Measurements from ENCODE around the gene FBLL1.
"Not testable (repeated sequence)": the region's sequence is repeated elsewhere in the genome, so short reads cannot be mapped to it uniquely, and the experiment has no call there.

The FBLL1 gene

GRCh38 chr5:168530621-168531150 lies 1.6 kb downstream of the FBLL1 start:
- H3K18ac ChIP-seq (ENCODE audit: low read length): no peak overlapping the region
- peaks cover 4 to 6% of the 10 kb centered on the region in 2 donors for H3K9me3 ChIP-seq (replicated peaks in 1 of 2; ENCODE audit: control insufficient read depth in 2 of 2, insufficient read depth in 1 of 2, low read depth in 1 of 2, low read length in 2 of 2)
- no peak overlapping the region for H4K91ac ChIP-seq (ENCODE audit: low read depth, low read length, poor library complexity)
- H2BK5ac ChIP-seq (ENCODE audit: low read length): no peak overlapping the region
- no CpG with 5 or more reads among the region's 4 CpGs for WGBS, 2 donors (ENCODE audit: extremely low coverage in 2 of 2, insufficient read length in 2 of 2, insufficient replicate concordance in 1 of 2)
- H3K4ac ChIP-seq (ENCODE audit: low read length): no peak overlapping the region
- H3K36me3 ChIP-seq (replicated peaks in 1 of 2; ENCODE audit: control insufficient read depth in 2 of 2, insufficient read depth in 2 of 2, low read length in 2 of 2): no peaks in the 10 kb centered on the region
- peaks cover 0 to 6% of the 10 kb centered on the region in 2 donors for H3K4me1 ChIP-seq (ENCODE audit: control insufficient read depth in 2 of 2, insufficient read depth in 1 of 2, low read depth in 1 of 2, low read length in 2 of 2)
- no peak overlapping the region for H2AK5ac ChIP-seq (ENCODE audit: low read depth, low read length)
- peaks cover 4% of the 10 kb centered on the region for H3K79me1 ChIP-seq (ENCODE audit: low read depth, low read length)
- H3K4me3 ChIP-seq (ENCODE audit: low read length in 2 of 2): no peak overlapping the region
- DNase-seq (ENCODE audit: low spot score): no peak
- peaks cover 0 to 12% (median 6%) of the 10 kb centered on the region in 3 experiments for H3K27me3 ChIP-seq (ENCODE audit: control insufficient read depth in 3 of 3, insufficient read depth in 3 of 3, low read depth in 1 of 3, low read length in 3 of 3)
- no peak overlapping the region for H3K23ac ChIP-seq (ENCODE audit: low read depth, low read length, poor library complexity)
- H3K9ac ChIP-seq (ENCODE audit: low read depth, low read length, poor library complexity): no peak overlapping the region
- H3K14ac ChIP-seq (ENCODE audit: low read length): no peak overlapping the region
- no peak overlapping the region for H2AFZ ChIP-seq (ENCODE audit: low read length)
- H2BK15ac ChIP-seq (ENCODE audit: low read length): no peak overlapping the region
- no peak overlapping the region for H2BK120ac ChIP-seq (ENCODE audit: low read depth, low read length)
- no peak overlapping the region for H3K4me2 ChIP-seq (ENCODE audit: insufficient read depth, low read length, poor library complexity, severe bottlenecking)
- H4K8ac ChIP-seq (ENCODE audit: low read depth, low read length): no peak overlapping the region
- no peak overlapping the region for H2BK12ac ChIP-seq (ENCODE audit: low read length)
- H3K27ac ChIP-seq (replicated peaks; ENCODE audit: low read length): no peak overlapping the region

DNA sequence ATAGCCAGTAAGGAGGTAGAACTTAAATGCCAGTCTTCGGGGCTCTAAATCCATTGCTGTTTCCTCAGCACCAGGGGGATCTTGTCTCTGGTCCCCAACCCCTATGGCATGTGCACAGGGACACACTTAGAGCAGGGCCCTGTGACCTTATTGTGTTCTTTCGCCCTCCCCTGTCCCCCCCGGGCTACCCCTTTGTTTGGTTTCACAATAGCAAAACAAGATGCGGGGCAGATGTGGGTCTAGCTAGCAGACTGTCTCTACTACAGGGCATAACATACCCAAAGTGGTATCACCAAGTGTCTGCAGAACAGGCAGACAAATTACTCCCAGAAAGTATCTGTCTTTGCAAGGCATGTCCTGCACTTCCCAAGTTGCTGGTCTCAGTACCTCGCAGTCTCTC lies 2.1 kb downstream of the FBLL1 start:
- H3K18ac ChIP-seq (ENCODE audit: low read length): no peak overlapping the region
- no peak overlapping the region for H3K4me3 ChIP-seq (ENCODE audit: low read length in 2 of 2)
- H3K79me1 ChIP-seq (ENCODE audit: low read depth, low read length): peaks cover 4% of the 10 kb centered on the region
- no peak overlapping the region for H2BK120ac ChIP-seq (ENCODE audit: low read depth, low read length)
- no peak overlapping the region for H3K23ac ChIP-seq (ENCODE audit: low read depth, low read length, poor library complexity)
- H3K27me3 ChIP-seq (ENCODE audit: control insufficient read depth in 3 of 3, insufficient read depth in 3 of 3, low read depth in 1 of 3, low read length in 3 of 3): peaks cover 0 to 12% (median 6%) of the 10 kb centered on the region in 3 experiments
- H2BK12ac ChIP-seq (ENCODE audit: low read length): no peak overlapping the region
- WGBS, 2 donors (ENCODE audit: extremely low coverage in 2 of 2, insufficient read length in 2 of 2, insufficient replicate concordance in 1 of 2): no CpG with 5 or more reads among the region's 5 CpGs
- no peak overlapping the region for H4K91ac ChIP-seq (ENCODE audit: low read depth, low read length, poor library complexity)
- H4K8ac ChIP-seq (ENCODE audit: low read depth, low read length): no peak overlapping the region
- no peak overlapping the region for H2AFZ ChIP-seq (ENCODE audit: low read length)
- peaks cover 0 to 6% of the 10 kb centered on the region in 2 donors for H3K4me1 ChIP-seq (ENCODE audit: control insufficient read depth in 2 of 2, insufficient read depth in 1 of 2, low read depth in 1 of 2, low read length in 2 of 2)
- no peak overlapping the region for H2AK5ac ChIP-seq (ENCODE audit: low read depth, low read length)
- H3K4ac ChIP-seq (ENCODE audit: low read length): no peak overlapping the region
- no peak overlapping the region for H2BK5ac ChIP-seq (ENCODE audit: low read length)
- no peak overlapping the region for H3K14ac ChIP-seq (ENCODE audit: low read length)
- peaks cover 4 to 6% of the 10 kb centered on the region in 2 donors for H3K9me3 ChIP-seq (replicated peaks in 1 of 2; ENCODE audit: control insufficient read depth in 2 of 2, insufficient read depth in 1 of 2, low read depth in 1 of 2, low read length in 2 of 2)
- H3K4me2 ChIP-seq (ENCODE audit: insufficient read depth, low read length, poor library complexity, severe bottlenecking): no peak overlapping the region
- no peak overlapping the region for H2BK15ac ChIP-seq (ENCODE audit: low read length)
- H3K27ac ChIP-seq (replicated peaks; ENCODE audit: low read length): no peak overlapping the region
- DNase-seq (ENCODE audit: low spot score): no peak
- no peak overlapping the region for H3K9ac ChIP-seq (ENCODE audit: low read depth, low read length, poor library complexity)
- H3K36me3 ChIP-seq (replicated peaks in 1 of 2; ENCODE audit: control insufficient read depth in 2 of 2, insufficient read depth in 2 of 2, low read length in 2 of 2): no peaks in the 10 kb centered on the region

DNA sequence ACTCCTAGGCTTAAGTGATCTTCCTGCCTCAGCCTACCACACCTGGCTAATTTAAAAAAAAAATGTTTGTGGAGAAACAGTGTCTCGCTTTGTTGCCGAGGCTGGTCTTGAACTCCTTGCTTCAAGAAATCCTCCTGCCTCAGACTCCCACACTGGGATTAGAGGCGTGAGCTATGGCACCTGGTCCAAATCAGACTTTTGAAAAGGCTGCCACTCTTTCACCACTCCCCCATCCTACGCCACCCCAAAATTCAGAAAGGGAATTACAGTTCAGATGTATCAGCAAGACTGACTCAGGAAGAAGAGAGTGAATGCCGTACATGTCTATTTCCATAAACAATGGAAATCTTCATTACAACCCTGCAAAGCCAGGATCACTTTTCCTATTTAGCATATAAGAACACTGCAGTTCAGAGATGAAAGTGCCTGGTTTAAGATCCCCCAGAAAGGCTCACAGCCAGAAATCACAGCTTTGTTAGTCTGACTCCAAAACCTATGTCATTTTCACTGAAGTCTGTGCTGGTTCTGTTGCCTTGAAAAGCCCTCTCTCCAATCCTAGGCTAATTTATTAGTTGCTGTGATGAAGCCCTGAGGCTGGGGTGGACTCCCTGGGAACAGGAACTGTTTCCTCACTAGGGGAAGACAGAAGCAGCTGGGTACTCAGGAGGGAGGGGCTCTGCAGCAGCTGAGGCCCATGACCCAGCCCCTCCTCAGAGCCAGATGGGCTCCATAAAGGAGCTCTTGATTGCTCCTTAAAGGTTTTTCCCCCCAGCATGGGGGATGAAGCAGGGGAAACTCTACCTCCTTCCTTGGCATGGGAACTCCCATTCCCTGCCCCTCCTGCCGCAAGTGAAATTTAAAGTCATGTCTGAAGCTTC lies 3.1 kb downstream of the FBLL1 start:
- H4K8ac ChIP-seq (ENCODE audit: low read depth, low read length): no peak overlapping the region
- no peak overlapping the region for H3K18ac ChIP-seq (ENCODE audit: low read length)
- H4K91ac ChIP-seq (ENCODE audit: low read depth, low read length, poor library complexity): no peak overlapping the region
- H2BK12ac ChIP-seq (ENCODE audit: low read length): no peak overlapping the region
- peaks cover 0 to 12% (median 6%) of the 10 kb centered on the region in 3 experiments for H3K27me3 ChIP-seq (ENCODE audit: control insufficient read depth in 3 of 3, insufficient read depth in 3 of 3, low read depth in 1 of 3, low read length in 3 of 3)
- peaks cover 4% of the 10 kb centered on the region for H3K79me1 ChIP-seq (ENCODE audit: low read depth, low read length)
- no peaks in the 10 kb centered on the region for H3K36me3 ChIP-seq (replicated peaks in 1 of 2; ENCODE audit: control insufficient read depth in 2 of 2, insufficient read depth in 2 of 2, low read length in 2 of 2)
- H3K27ac ChIP-seq (replicated peaks; ENCODE audit: low read length): no peak overlapping the region
- no peak overlapping the region for H3K4me3 ChIP-seq (ENCODE audit: low read length in 2 of 2)
- H3K9ac ChIP-seq (ENCODE audit: low read depth, low read length, poor library complexity): no peak overlapping the region
- peaks cover 4 to 6% of the 10 kb centered on the region in 2 donors for H3K9me3 ChIP-seq (replicated peaks in 1 of 2; ENCODE audit: control insufficient read depth in 2 of 2, insufficient read depth in 1 of 2, low read depth in 1 of 2, low read length in 2 of 2)
- no peak overlapping the region for H2BK15ac ChIP-seq (ENCODE audit: low read length)
- no peak overlapping the region for H3K14ac ChIP-seq (ENCODE audit: low read length)
- WGBS, 2 donors (ENCODE audit: extremely low coverage in 2 of 2, insufficient read length in 2 of 2, insufficient replicate concordance in 1 of 2): no CpG with 5 or more reads among the region's 6 CpGs
- no peak overlapping the region for H3K4me2 ChIP-seq (ENCODE audit: insufficient read depth, low read length, poor library complexity, severe bottlenecking)
- H2AFZ ChIP-seq (ENCODE audit: low read length): no peak overlapping the region
- no peak overlapping the region for H3K23ac ChIP-seq (ENCODE audit: low read depth, low read length, poor library complexity)
- no peak overlapping the region for H2AK5ac ChIP-seq (ENCODE audit: low read depth, low read length)
- no peak overlapping the region for H2BK5ac ChIP-seq (ENCODE audit: low read length)
- H2BK120ac ChIP-seq (ENCODE audit: low read depth, low read length): no peak overlapping the region
- H3K4ac ChIP-seq (ENCODE audit: low read length): no peak overlapping the region
- no peak for DNase-seq (ENCODE audit: low spot score)
- H3K4me1 ChIP-seq (ENCODE audit: control insufficient read depth in 2 of 2, insufficient read depth in 1 of 2, low read depth in 1 of 2, low read length in 2 of 2): peaks cover 0 to 6% of the 10 kb centered on the region in 2 donors

- H2AK5ac ChIP-seq (ENCODE audit: low read depth, low read length); H2BK12ac ChIP-seq (ENCODE audit: low read length); H3K23ac ChIP-seq (ENCODE audit: low read depth, low read length, poor library complexity); H3K79me1 ChIP-seq (ENCODE audit: low read depth, low read length); H4K8ac ChIP-seq (ENCODE audit: low read depth, low read length); H2BK15ac ChIP-seq (ENCODE audit: low read length); H3K27me3 ChIP-seq (ENCODE audit: control insufficient read depth in 3 of 3, insufficient read depth in 3 of 3, low read depth in 1 of 3, low read length in 3 of 3); H3K27ac ChIP-seq (replicated peaks; ENCODE audit: low read length); H3K9me3 ChIP-seq (replicated peaks in 1 of 2; ENCODE audit: control insufficient read depth in 2 of 2, insufficient read depth in 1 of 2, low read depth in 1 of 2, low read length in 2 of 2); H3K4me2 ChIP-seq (ENCODE audit: insufficient read depth, low read length, poor library complexity, severe bottlenecking); H2BK5ac ChIP-seq (ENCODE audit: low read length); H3K4ac ChIP-seq (ENCODE audit: low read length); H3K4me3 ChIP-seq (ENCODE audit: low read length in 2 of 2); H4K91ac ChIP-seq (ENCODE audit: low read depth, low read length, poor library complexity); H3K4me1 ChIP-seq (ENCODE audit: control insufficient read depth in 2 of 2, insufficient read depth in 1 of 2, low read depth in 1 of 2, low read length in 2 of 2); H3K18ac ChIP-seq (ENCODE audit: low read length); H3K14ac ChIP-seq (ENCODE audit: low read length); DNase-seq (ENCODE audit: low spot score); H2AFZ ChIP-seq (ENCODE audit: low read length); H3K9ac ChIP-seq (ENCODE audit: low read depth, low read length, poor library complexity); H2BK120ac ChIP-seq (ENCODE audit: low read depth, low read length); H3K36me3 ChIP-seq (replicated peaks in 1 of 2; ENCODE audit: control insufficient read depth in 2 of 2, insufficient read depth in 2 of 2, low read length in 2 of 2): not testable (repeated sequence)
- no CpG with 5 or more reads among the region's 7 CpGs for WGBS, 2 donors (ENCODE audit: extremely low coverage in 2 of 2, insufficient read length in 2 of 2, insufficient replicate concordance in 1 of 2)
Measured at GRCh38 chr5:168534351-168534750, 5.2 kb downstream of the FBLL1 start.
